Retinal pigment epithelial cell (primary cell): ENCODE results near the gene TEX22.

Experiments
- DNase-seq: peaks from one replicate; pipeline ENCODE4 v3.0.0-alpha.2; 2010; ENCODE audit warnings: low read depth
- H3K4me3 ChIP-seq: 2 replicates; pipeline ENCODE4 v1.5.1; 2011; ENCODE audit warnings: mild to moderate bottlenecking, low read length, control low read depth, moderate library complexity
- TF ChIP-seq, protein P1 (sequence below): conservative IDR thresholded peaks from 2 replicates; pipeline ENCODE4 v1.5.1; 2011; ENCODE audit warnings: low read depth, low read length, control low read depth, inconsistent platforms

Gene TEX22

DNA sequence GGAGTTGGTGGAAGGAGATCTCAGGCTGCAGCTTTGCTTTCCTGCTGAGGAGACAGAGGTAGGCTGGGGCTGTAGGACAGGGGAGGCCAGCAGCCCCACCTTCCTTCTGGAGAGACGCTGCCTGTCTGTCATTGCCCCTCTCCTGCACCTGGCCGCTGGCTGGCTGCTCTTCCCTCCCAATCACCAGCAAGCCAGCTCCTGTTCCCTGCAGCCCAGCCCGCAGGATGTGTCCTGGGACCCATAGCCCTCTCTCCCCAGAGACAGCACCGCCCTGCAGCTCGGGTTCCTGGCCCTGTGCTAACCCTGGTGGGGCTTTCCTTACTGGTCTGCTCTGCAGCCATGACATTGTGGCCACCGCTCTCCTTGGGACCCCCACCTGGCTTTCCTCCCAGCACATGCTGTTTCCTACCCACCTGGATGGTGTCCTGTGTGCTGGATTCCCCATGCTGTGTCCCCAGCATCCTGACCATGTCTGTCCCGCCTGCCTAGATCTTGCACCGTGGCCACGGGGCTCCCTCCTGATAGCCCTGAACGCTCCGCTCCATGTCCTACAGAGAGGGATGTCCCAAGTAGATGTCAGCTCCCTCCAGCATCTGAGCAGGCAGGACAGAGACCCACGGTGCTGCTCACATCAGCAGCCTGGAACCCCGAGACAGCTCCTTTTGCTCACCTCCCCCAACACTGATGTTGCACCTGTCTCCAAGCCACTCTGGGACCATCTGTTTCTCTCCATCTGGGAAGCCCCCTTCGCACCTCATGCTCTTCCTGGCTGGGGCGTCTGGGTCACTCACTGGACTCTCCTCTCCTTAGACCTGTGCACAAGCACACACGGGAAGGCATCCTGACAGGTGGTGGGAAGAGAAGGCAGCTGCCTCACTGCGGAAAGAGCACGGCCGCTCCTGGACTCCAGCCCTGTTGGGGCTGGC, 20.2 kb downstream of the TEX22 start:
- no peak for DNase-seq
- TF ChIP-seq, protein P1, sequence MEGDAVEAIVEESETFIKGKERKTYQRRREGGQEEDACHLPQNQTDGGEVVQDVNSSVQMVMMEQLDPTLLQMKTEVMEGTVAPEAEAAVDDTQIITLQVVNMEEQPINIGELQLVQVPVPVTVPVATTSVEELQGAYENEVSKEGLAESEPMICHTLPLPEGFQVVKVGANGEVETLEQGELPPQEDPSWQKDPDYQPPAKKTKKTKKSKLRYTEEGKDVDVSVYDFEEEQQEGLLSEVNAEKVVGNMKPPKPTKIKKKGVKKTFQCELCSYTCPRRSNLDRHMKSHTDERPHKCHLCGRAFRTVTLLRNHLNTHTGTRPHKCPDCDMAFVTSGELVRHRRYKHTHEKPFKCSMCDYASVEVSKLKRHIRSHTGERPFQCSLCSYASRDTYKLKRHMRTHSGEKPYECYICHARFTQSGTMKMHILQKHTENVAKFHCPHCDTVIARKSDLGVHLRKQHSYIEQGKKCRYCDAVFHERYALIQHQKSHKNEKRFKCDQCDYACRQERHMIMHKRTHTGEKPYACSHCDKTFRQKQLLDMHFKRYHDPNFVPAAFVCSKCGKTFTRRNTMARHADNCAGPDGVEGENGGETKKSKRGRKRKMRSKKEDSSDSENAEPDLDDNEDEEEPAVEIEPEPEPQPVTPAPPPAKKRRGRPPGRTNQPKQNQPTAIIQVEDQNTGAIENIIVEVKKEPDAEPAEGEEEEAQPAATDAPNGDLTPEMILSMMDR = no peak
- peak overlapping the region; percentile 72 for H3K4me3 ChIP-seq

DNA sequence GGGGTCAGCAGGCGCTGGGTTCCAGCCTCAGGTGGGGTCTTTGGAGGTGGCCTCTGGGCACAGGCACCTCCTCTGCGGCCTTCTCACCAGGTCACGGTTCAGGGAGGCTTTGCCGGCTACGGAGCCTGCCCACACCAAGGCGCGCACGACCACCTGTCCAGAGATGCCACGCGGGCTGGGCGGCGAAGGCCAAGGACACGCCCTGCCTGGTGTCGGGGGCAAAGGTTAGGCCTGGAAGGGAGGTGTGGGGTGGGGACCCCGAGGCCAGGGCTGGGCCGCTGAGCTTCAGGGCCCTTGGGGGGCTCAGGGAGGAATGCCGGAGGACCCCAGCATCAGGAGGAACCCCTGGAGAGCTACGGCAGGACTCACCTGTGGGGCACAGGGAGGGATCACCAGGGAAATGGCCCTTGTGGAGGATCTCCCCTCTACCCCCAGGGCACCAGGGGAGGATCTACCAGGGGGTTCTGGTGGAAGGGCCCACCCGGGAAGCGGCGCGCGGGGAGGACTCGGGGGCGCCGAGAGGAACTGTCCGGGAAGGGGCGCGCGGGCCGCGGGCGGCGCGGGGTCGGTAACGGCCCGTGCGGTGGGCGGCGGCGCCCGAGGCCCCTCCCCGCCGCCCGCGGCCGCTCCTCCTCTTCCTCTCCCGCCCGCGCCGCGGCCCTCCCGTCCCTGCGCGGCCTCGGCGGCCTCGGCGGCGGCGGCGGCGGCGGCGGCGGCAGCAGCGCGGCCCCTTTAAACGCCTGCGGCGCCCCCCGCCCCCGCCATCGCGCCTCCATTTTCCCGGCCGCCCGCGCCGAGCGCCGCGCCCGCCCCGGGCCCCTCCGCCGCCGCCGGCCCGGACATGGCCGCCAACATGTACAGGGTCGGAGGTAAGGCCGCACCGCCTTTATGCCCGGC, 21.1 kb downstream of the TEX22 start, which contains the start of gene MTA1:
TSS of gene MTA1 (plus strand) at position 633 of the 897 bp plus-strand sequence. CDS start at position 842, 209 bp downstream.
- TF ChIP-seq, protein P1 = no peak
- DNase-seq = no peak
- H3K4me3 ChIP-seq = peak within 1 kb of the TSS; percentile 81

DNA sequence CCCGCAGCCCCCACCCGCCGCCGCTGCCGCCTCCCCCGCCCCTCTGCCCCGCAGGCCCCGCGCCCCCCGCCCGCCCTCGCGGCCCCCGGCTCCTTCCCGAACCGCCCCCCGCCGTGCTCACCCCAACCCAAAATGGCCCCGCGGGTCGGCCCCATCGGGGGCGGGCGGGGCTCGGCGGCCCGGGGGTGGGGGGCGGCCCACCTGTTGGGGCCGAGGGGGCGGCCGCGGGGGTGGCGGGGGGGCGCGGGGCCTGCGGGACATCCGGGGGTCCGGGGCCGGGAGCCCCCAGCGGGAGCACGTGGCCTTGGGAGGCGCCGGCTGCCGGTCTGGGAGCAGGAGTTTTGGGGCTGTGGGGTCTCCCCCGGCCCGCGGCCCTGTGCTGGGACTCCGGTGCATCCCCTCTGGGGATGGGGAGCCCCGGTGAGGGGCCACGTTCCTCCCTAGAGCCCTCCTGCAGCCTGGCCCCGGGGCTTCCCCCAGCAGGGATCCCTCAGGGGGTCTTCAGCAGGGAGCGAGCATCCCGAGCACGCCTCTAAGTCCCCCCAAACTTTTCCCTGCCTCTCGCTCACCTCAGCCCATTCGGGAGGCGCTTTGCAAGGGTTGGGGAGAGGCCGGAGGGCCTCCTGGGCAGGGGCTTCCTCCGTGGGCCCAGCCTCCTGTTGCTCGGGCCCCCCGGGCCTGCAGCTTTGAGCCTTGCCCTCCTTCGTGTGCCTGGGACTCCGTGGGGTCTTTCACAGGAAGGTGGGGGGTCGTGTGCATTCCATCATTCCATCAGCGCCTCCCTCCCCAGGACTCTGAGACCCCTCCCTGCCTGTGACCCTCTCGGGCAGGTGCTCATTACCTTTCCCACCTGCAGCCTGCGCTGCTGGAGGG, 22.0 kb downstream of the TEX22 start:
- H3K4me3 ChIP-seq = peak overlapping the region; percentile 81
- TF ChIP-seq, protein P1 = no peak
- no peak for DNase-seq

DNA sequence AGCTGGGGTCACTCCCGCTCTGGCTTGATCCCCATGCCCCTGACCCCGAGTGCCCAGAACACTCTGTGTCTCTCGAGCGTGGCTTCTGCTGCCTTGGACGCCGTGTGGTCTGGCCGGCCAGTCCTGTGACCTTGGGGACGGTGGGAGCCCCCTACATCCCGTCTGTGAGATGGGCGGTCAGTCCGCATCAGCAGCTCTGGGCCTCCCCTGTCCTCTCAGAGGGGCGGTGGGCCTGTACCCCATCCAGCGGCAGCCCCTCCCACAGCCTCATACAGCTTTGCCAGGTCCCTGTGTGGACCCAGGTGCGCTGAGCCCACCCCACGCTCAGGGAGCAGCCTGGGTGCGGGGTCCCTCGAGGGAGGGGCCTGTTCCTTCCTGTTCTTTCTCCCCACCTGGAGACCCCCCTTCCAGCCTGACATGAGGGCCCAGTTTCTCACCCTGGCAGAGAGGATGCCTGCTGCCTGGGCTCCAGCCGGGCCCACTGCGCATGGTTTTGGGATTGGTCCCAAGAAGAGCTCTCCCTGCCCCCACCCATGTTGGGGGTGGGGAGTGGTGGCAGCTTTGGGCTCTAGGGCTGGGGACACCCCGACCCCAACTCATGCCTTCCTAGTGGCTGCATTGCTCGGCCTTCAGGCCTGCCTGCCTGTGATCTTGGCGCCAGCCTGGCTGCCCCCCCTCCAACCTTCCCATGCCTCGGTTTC, 22.8 kb downstream of the TEX22 start:
- H3K4me3 ChIP-seq = peak overlapping the region; percentile 81
- no peak for DNase-seq
- TF ChIP-seq, protein P1 = no peak

DNA sequence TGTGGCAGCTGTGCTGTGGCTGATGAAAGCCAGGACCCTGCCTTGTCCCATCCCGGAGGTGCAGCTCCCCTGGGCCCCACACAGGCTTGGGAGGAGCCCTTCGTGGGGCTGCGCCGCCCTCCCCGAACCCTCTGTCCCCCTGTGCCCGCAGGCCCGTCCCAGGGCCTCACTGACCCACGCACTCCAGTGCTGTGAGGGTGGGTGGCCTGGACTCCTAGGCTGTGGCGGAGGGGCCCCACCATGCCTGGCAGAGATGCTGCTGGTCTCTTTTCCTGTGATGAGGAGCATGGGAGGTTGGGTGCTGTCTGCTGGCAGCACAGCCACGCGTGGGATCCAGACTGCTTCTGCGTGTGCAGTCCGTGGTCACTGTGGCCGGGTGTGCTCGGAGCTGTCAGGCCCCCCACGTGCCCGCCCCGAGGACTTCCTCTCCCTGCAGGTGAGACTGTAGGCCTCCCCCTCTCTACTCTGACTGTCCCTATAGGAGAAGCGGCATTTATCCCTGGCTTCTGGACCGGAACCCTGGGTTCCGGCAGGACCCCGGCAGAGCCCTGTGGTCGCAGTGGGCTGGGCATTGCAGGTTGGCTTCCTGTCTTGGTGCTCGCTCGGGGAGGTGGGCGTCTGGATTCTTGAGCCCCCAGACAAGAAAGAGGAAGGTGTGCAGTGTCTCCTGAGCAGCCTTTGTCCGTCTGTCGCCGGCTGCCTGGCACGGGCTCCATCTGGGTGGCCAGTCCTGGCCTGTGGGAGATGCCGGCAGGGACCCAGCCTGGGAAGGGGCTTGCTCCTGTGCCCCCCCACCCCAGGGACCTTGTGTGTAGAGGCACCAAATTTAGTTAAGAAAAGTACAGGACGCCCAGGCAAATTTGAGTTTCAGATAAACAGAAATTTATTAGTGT, 23.6 kb downstream of the TEX22 start:
- TF ChIP-seq, protein P1 = no peak
- H3K4me3 ChIP-seq = no peak overlapping the region
- DNase-seq = no peak
